ENCODE measurements around the gene GPX4.

DNA sequence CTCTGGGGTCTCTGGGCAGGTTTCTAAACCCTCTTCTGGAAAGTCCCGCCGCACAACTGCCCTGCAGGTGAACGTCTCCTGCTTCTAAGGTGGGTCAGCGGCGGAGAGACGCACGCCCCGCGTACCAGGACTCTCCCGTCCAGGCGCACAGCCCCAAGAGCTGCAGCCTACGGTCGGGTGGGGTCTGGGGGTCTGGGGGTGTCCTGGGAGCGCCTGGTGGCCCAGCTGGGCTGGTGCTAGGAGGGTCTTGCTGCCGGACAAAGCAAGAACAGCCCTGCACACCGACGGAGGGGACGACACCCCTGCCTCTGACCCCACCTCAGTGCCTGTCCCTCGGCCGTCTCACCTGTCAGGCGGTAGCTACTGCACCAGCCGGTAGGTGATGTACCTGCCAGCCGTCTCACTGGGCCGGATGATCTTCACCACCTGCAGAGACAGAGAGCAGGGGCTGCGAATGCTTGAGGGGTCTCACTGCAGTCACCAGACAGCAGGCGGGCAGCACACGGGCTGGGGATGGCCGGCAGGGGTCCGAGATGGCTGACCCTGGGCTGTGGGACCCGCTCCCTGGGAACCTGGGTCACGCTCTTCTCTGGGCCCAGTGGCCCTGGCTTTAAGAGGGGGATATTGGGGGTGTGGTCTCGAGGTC, 14.5 kb upstream of the GPX4 start:
- TF ChIP-seq, protein P1, sequence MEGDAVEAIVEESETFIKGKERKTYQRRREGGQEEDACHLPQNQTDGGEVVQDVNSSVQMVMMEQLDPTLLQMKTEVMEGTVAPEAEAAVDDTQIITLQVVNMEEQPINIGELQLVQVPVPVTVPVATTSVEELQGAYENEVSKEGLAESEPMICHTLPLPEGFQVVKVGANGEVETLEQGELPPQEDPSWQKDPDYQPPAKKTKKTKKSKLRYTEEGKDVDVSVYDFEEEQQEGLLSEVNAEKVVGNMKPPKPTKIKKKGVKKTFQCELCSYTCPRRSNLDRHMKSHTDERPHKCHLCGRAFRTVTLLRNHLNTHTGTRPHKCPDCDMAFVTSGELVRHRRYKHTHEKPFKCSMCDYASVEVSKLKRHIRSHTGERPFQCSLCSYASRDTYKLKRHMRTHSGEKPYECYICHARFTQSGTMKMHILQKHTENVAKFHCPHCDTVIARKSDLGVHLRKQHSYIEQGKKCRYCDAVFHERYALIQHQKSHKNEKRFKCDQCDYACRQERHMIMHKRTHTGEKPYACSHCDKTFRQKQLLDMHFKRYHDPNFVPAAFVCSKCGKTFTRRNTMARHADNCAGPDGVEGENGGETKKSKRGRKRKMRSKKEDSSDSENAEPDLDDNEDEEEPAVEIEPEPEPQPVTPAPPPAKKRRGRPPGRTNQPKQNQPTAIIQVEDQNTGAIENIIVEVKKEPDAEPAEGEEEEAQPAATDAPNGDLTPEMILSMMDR (IDR thresholded peaks at IDR 0.05): no peak
- TF ChIP-seq POLR2A (IDR thresholded peaks at IDR 0.05): no peak
